ENCODE results near the gene SHISA9. TPM values are rescaled to one million over a fixed set of nuclear protein-coding genes. Genes with fewer than 3 reads are reported as not detected.

The SHISA9 gene
- polyA plus RNA-seq, 2 of the 4 experiments (the other 2 are of a cell fraction), result 0.16 TPM; not detected in 1

DNA sequence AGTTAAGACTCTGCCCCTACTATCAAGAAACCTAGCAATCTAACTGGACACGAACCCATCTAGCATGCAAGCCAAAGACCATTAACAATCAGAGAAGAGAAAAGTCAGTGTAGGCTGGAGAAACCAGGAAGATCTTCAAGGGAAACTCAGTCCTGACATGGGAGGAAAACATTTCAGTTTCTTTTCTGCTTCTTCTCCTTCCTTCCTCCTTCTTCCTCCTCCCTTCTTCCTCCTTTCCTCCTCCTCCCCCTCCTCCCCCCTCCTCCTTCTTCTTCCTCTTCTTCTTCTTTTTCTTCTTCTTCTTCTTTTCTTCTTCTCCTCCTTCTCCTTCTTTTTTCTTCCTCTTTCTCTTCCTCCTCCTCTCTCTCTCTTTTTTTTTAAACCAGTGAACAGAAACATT, 29.6 kb upstream of the SHISA9 start (continued):
- TF ChIP-seq SREBF2 (IDR thresholded peaks at IDR 0.05), result no peak
- TF ChIP-seq NR3C1 (IDR thresholded peaks at IDR 0.05), result no peak
- TF ChIP-seq, protein P1, sequence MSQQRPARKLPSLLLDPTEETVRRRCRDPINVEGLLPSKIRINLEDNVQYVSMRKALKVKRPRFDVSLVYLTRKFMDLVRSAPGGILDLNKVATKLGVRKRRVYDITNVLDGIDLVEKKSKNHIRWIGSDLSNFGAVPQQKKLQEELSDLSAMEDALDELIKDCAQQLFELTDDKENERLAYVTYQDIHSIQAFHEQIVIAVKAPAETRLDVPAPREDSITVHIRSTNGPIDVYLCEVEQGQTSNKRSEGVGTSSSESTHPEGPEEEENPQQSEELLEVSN (IDR thresholded peaks at IDR 0.05; ENCODE audit: borderline replicate concordance, low read depth), result no peak
- TF ChIP-seq KDM5A (IDR thresholded peaks at IDR 0.05), result no peak
- TF ChIP-seq, protein P2, sequence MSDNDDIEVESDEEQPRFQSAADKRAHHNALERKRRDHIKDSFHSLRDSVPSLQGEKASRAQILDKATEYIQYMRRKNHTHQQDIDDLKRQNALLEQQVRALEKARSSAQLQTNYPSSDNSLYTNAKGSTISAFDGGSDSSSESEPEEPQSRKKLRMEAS (IDR thresholded peaks at IDR 0.05), result no peak

DNA sequence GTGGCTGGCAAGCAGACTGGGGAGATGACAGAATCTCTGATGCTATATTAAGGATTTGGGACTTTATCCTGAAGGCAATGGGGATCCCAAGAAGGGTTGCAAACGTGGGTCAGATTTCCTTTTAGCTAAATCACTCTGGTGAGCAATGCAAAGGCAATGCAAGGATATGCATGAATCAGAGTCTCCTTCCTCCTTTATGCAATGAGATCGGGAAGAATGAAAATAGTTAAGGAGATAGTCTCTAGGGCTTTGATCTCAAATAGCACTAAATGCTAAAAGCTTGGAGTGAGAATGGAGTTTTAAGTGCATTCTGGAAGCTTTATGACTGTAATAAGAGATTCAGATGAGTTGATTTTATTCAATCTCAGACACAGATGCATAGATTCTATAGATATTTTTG, 27.2 kb upstream of the SHISA9 start:
- FAIRE-seq, result peak; percentile 73
- Histone ChIP-seq H3K4me1 (peaks cover 25% of the 10 kb centered on the region; the same call in 2 of the 3 replicates), H3K27ac (peak overlapping the region; percentile 46 to 61; a peak in 4 of 6 replicates), H3K9me3 (0 out of 3 replicates have a peak, but pooled peaks cover 2% of the 10 kb centered on the region), H3K4me3 (no peak overlapping the region), H3K4me2 (peak overlapping the region; percentile 48)
- WGBS (ENCODE audit: missing lambda C conversion rate), result 4% methylated on average over 2 of the region's 2 CpGs
- ChIA-PET CTCF (interaction anchor here (0.7 kb wide), 1 partner anchor 416 kb away, joined by 3 read pairs; no protein-coding TSS in a partner anchor), POLR2A (interaction anchor here (0.5 to 1.0 kb wide), 3 partner anchors 42 to 71 kb away, joined by 3 to 5 read pairs (median 4); no protein-coding TSS in a partner anchor)
- peak; percentile 57 to 58 for DNase-seq (ENCODE audit: low read depth in 1 of 2, low spot score in 1 of 2)
- ATAC-seq, result peak; percentile 87 to 94
- TF ChIP-seq JUNB (IDR thresholded peaks at IDR 0.05) (peak; percentile 43; the same call in 1 of the 2 replicates), EHF (CRISPR knock-in tag; IDR thresholded peaks at IDR 0.05) (no peak), KDM5A (IDR thresholded peaks at IDR 0.05) (no peak), EP300 (IDR thresholded peaks at IDR 0.05) (0 out of 5 replicates have a peak, but pooled peaks of 1 of the 2 experiments have one; percentile 25), FOSL2 (IDR thresholded peaks at IDR 0.05) (peak; percentile 54; the same call in 1 of the 2 replicates), FOSL2 (CRISPR knock-in tag; IDR thresholded peaks at IDR 0.05) (peak; percentile 78)

DNA sequence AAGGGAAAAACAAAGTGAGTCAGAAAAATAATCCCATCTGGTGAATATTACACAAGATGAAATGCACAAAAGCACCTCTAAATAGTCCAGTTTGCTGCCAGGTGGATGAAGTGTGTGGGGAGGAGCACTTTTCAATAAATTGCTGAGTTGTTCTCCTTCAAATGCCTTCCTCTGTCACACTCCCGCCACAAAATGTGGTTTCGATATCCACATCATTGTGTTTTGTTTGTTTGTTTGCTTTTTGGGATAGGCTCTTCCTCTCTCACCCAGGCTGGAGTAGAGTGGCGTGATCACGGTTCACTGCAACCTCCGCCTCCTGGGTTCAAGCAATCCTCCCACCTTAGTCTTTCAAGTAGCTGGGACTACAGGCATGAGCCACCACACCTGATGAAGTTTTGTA, 24.6 kb upstream of the SHISA9 start:
- Histone ChIP-seq H3K9me3 (no peaks in the 10 kb centered on the region), H3K4me1 (peaks cover 37% of the 10 kb centered on the region; the same call in 2 of the 3 replicates), H3K27ac (peak overlapping the region in 1 of 2 experiments; percentile 4; a peak in 1 of 6 replicates), H3K4me2 (peak overlapping the region; percentile 35; the same call in 1 of the 3 replicates), H3K4me3 (no peak overlapping the region)
- CTCF ChIA-PET, result no interaction called here
- TF ChIP-seq, protein P3, sequence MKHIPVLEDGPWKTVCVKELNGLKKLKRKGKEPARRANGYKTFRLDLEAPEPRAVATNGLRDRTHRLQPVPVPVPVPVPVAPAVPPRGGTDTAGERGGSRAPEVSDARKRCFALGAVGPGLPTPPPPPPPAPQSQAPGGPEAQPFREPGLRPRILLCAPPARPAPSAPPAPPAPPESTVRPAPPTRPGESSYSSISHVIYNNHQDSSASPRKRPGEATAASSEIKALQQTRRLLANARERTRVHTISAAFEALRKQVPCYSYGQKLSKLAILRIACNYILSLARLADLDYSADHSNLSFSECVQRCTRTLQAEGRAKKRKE (CRISPR knock-in tag; IDR thresholded peaks at IDR 0.05; ENCODE audit: low read depth), result no peak
- TF ChIP-seq, protein P4, sequence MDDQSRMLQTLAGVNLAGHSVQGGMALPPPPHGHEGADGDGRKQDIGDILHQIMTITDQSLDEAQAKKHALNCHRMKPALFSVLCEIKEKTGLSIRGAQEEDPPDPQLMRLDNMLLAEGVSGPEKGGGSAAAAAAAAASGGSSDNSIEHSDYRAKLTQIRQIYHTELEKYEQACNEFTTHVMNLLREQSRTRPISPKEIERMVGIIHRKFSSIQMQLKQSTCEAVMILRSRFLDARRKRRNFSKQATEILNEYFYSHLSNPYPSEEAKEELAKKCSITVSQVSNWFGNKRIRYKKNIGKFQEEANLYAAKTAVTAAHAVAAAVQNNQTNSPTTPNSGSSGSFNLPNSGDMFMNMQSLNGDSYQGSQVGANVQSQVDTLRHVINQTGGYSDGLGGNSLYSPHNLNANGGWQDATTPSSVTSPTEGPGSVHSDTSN (IDR thresholded peaks at IDR 0.05), result no peak
- TF ChIP-seq CHD2 (IDR thresholded peaks at IDR 0.05; ENCODE audit: low read length, partially characterized antibody) (no peak), RCOR1 (IDR thresholded peaks at IDR 0.05; ENCODE audit: low read depth, low read length) (no peak)
- ATAC-seq (peak in 1 of 2 experiments; percentile 52; a peak in 3 of 6 replicates), DNase-seq (ENCODE audit: low read depth in 1 of 2, low spot score in 1 of 2) (peak in 1 of 2 experiments; percentile 42), FAIRE-seq (no peak)
- WGBS (ENCODE audit: missing lambda C conversion rate), result 27% methylated on average over 5 of the region's 5 CpGs
- POLR2A ChIA-PET, result no interaction called here

DNA sequence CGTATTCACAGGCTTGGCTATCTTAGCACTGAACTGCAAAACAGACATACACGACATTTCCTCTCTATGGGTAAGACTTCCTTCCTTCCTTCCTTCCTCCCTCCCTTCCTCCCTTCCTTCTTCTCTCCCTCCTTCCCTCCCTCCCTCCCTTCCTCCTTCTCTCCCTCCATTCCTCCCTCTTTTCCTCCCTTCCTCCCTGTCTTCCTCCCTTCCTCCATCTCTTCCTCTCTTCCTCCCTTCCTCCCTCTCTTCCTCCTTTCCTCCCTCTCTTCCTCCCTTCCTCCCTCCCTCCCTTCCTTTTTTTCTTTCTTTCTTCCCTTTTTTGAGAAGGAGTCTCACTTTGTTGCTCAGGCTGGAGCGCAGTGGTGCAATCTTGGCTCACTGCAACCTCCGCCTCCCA, 22.4 kb upstream of the SHISA9 start:
- peaks cover 33% of the 10 kb centered on the region; the same call in 2 of the 3 replicates for H3K4me1 ChIP-seq
- H3K4me2 ChIP-seq, result no peak overlapping the region
- ChIA-PET CTCF (no interaction called here), POLR2A (no interaction called here)
- WGBS (ENCODE audit: missing lambda C conversion rate), result 84% methylated on average over 4 of the region's 4 CpGs
- H3K9me3 ChIP-seq, result no peaks in the 10 kb centered on the region
- FAIRE-seq (no peak), ATAC-seq (no peak), DNase-seq (ENCODE audit: low read depth in 1 of 2, low spot score in 1 of 2) (no peak)
- H3K27ac ChIP-seq, result no peak overlapping the region
- no peak for TF ChIP-seq HEYL (CRISPR knock-in tag; IDR thresholded peaks at IDR 0.05)
- no peak for TF ChIP-seq HDAC2 (IDR thresholded peaks at IDR 0.05)
- TF ChIP-seq EHF (CRISPR knock-in tag; IDR thresholded peaks at IDR 0.05), result no peak
- TF ChIP-seq FOSB (CRISPR knock-in tag; IDR thresholded peaks at IDR 0.05), result no peak
- TF ChIP-seq, protein P4 (IDR thresholded peaks at IDR 0.05), result no peak
- no peak for TF ChIP-seq POLR2AphosphoS2 (conservative IDR thresholded peaks at IDR 0.05; ENCODE audit: low read length)
- no peak for TF ChIP-seq EHMT2 (IDR thresholded peaks at IDR 0.05; ENCODE audit: low read depth)
- TF ChIP-seq KDM1A (IDR thresholded peaks at IDR 0.05; ENCODE audit: low read depth), result no peak
- TF ChIP-seq, protein P1 (IDR thresholded peaks at IDR 0.05; ENCODE audit: borderline replicate concordance, low read depth), result no peak
- TF ChIP-seq SREBF2 (IDR thresholded peaks at IDR 0.05), result no peak
- H3K4me3 ChIP-seq, result no peak overlapping the region

Measured in A549 (cell line).